ENCODE results near the gene NR5A2. TPM values are rescaled to one million over a fixed set of nuclear protein-coding genes. Genes with fewer than 3 reads are reported as not detected.

NR5A2 gene
- total RNA-seq, 1 donor from 2014 or later = not detected

GRCh38 chr1:200075938-200076546, 48.5 kb downstream of the NR5A2 start:
- TF ChIP-seq CTCF (IDR thresholded peaks at IDR 0.05) = no peak
- no peak for TF ChIP-seq EZH2 (IDR thresholded peaks at IDR 0.05)
- no peak for TF ChIP-seq EZH2phosphoT487 (IDR thresholded peaks at IDR 0.05)
- Mint-ChIP-seq H3K27me3 (ENCODE audit: insufficient read depth, low read depth) (peaks cover 2% of the 10 kb centered on the region), H3K4me3 (no peak overlapping the region), H3K27ac (no peak overlapping the region), H3K4me1 (peaks cover 16% of the 10 kb centered on the region), H3K9me3 (no peaks in the 10 kb centered on the region), H3K36me3 (no peaks in the 10 kb centered on the region)
- no peaks in the 10 kb centered on the region for H4K20me1 ChIP-seq (ENCODE audit: low read depth)
- no peak overlapping the region for H3K9ac ChIP-seq
- DNase-seq (ENCODE audit: low spot score) = peak; percentile 21
- no peak overlapping the region for H3K4me2 ChIP-seq
- no peaks in the 10 kb centered on the region for H3K36me3 ChIP-seq
- no peaks in the 10 kb centered on the region for H3K9me3 ChIP-seq (ENCODE audit: low read depth)
- no peak overlapping the region for H2AFZ ChIP-seq (replicated peaks)
- peaks cover under 1% of the 10 kb centered on the region for H3K4me1 ChIP-seq
- no peaks in the 10 kb centered on the region for H3F3A ChIP-seq (ENCODE audit: low read depth)
- no peak overlapping the region for H3K4me3 ChIP-seq
- H3K27me3 ChIP-seq = peaks cover 7% of the 10 kb centered on the region
- H3K79me2 ChIP-seq (ENCODE audit: low read depth) = no peaks in the 10 kb centered on the region
- H3K27ac ChIP-seq = no peak overlapping the region

- Histone ChIP-seq H3K36me3 (no peaks in the 10 kb centered on the region), H4K20me1 (ENCODE audit: low read depth) (no peaks in the 10 kb centered on the region), H3F3A (ENCODE audit: low read depth) (no peaks in the 10 kb centered on the region), H3K4me1 (peaks cover 16% of the 10 kb centered on the region), H2AFZ (replicated peaks) (no peak overlapping the region), H3K4me3 (no peak overlapping the region), H3K27ac (no peak overlapping the region), H3K9me3 (ENCODE audit: low read depth) (no peaks in the 10 kb centered on the region), H3K27me3 (peaks cover 9% of the 10 kb centered on the region), H3K79me2 (ENCODE audit: low read depth) (no peaks in the 10 kb centered on the region), H3K9ac (no peak overlapping the region), H3K4me2 (no peak overlapping the region)
- DNase-seq (ENCODE audit: low spot score) = no peak
- Mint-ChIP-seq H3K27me3 (ENCODE audit: insufficient read depth, low read depth) (peaks cover 2% of the 10 kb centered on the region), H3K36me3 (no peaks in the 10 kb centered on the region), H3K4me3 (no peak overlapping the region), H3K9me3 (no peaks in the 10 kb centered on the region), H3K4me1 (peaks cover 29% of the 10 kb centered on the region), H3K27ac (no peak overlapping the region)
- TF ChIP-seq EZH2 (IDR thresholded peaks at IDR 0.05) = no peak
- TF ChIP-seq CTCF (IDR thresholded peaks at IDR 0.05) = no peak
These were observed 51.9 kb downstream of the NR5A2 start for GRCh38 chr1:200079232-200079940.

- Mint-ChIP-seq H3K4me1 (peaks cover 27% of the 10 kb centered on the region), H3K9me3 (no peaks in the 10 kb centered on the region), H3K36me3 (no peaks in the 10 kb centered on the region), H3K4me3 (no peak overlapping the region), H3K27me3 (ENCODE audit: insufficient read depth, low read depth) (peaks cover 2% of the 10 kb centered on the region), H3K27ac (no peak overlapping the region)
- Histone ChIP-seq H3K79me2 (ENCODE audit: low read depth) (no peaks in the 10 kb centered on the region), H3F3A (ENCODE audit: low read depth) (no peaks in the 10 kb centered on the region), H3K27ac (no peak overlapping the region), H4K20me1 (ENCODE audit: low read depth) (no peaks in the 10 kb centered on the region), H3K4me1 (peaks cover 16% of the 10 kb centered on the region), H3K4me2 (peak overlapping the region; percentile 57), H3K27me3 (peaks cover 9% of the 10 kb centered on the region), H3K9ac (no peak overlapping the region), H3K9me3 (ENCODE audit: low read depth) (no peaks in the 10 kb centered on the region), H3K4me3 (peak overlapping the region; percentile 3), H3K36me3 (no peaks in the 10 kb centered on the region), H2AFZ (replicated peaks) (no peak overlapping the region)
- DNase-seq (ENCODE audit: low spot score) = peak; percentile 49
- no peak for TF ChIP-seq EZH2 (IDR thresholded peaks at IDR 0.05)
- TF ChIP-seq EZH2phosphoT487 (IDR thresholded peaks at IDR 0.05) = peak; percentile 84
- no peak for TF ChIP-seq CTCF (IDR thresholded peaks at IDR 0.05)
These were observed 53.9 kb downstream of the NR5A2 start for GRCh38 chr1:200081151-200081968.

All from neural progenitor cell (in vitro differentiated cells).